Breast epithelium (tissue), 4 donors: ENCODE measurements around the gene PHF12. TPM values are rescaled to one million over a fixed set of nuclear protein-coding genes. Genes with fewer than 3 reads are reported as not detected.

Experiments
- DNase-seq, 2 donors: peaks; one replicate each; pipeline ENCODE4 v3.0.0-alpha.2; 2019; ENCODE audit warnings: low spot score in 2 of 2
- H3K27ac ChIP-seq, 2 donors: fragments of 200-600 bp; sonication (generic) in 1 of 2; one replicate each; pipeline ENCODE4 v1.5.1; 2016 to 2019; ENCODE audit warnings: mild to moderate bottlenecking in 1 of 2
- H3K27me3 ChIP-seq, 2 donors: fragments of 200-600 bp; sonication (generic) in 1 of 2; one replicate each; pipeline versions ENCODE4 v1.5.1 to v1.6.0; 2017 to 2019; ENCODE audit warnings: control low read depth in 1 of 2, mild to moderate bottlenecking in 1 of 2
- H3K36me3 ChIP-seq: fragments of 200-600 bp; one replicate; pipeline ENCODE4 v1.5.1; 2019
- H3K4me1 ChIP-seq, 2 donors: fragments of 200-600 bp; sonication (generic); one replicate each; pipeline ENCODE4 v1.5.1; 2016 to 2019; ENCODE audit warnings: control low read depth in 1 of 2
- H3K4me3 ChIP-seq, 3 donors: fragments of 200-600 bp; sonication (generic); 1 replicate in 2 of 3; 2 replicates in 1 of 3; pipeline ENCODE4 v1.5.1; 2016 to 2019; ENCODE audit warnings: mild to moderate bottlenecking in 3 of 3, moderate library complexity in 2 of 3
- H3K9me3 ChIP-seq, 2 donors: fragments of 200-600 bp; sonication (generic) in 1 of 2; one replicate each; pipeline ENCODE4 v1.5.1; 2016 to 2019; ENCODE audit warnings: control low read depth in 1 of 2
- CTCF ChIP-seq, 3 donors: fragments of 450-650 bp; IDR thresholded peaks; one replicate each; pipeline ENCODE4 v1.5.1; 2016 to 2017; ENCODE audit warnings: antibody characterized with exemption in 3 of 3, mild to moderate bottlenecking in 3 of 3, moderate library complexity in 3 of 3
- POLR2A ChIP-seq: fragments of 450-650 bp; IDR thresholded peaks from one replicate; pipeline ENCODE4 v1.6.1; 2016; ENCODE audit warnings: antibody characterized with exemption, mild to moderate bottlenecking, moderate library complexity
- POLR2AphosphoS5 ChIP-seq, 3 donors: sonication (generic); formaldehyde crosslinking; IDR thresholded peaks; one replicate each; pipeline ENCODE4 v1.6.1; 2017; ENCODE audit warnings: antibody characterized with exemption in 3 of 3
- intact Hi-C: fragments of 100-400 bp; cut with DNase I; formaldehyde crosslinking; loops from one replicate; pipeline ENCODE4 v1.15.1; 2023; ENCODE audit warnings: low total_unique reads
- total RNA-seq, 3 donors: library from RNA; depleted of rRNA; stranded (reverse); fragments of >200 nt; gene quantifications; one replicate each; pipeline ENCODE4 v1.1.0, GENCODE V29; 2016

The PHF12 gene
- total RNA-seq, 3 donors from 2014 or later, result 32.2 to 42.9 (median 40.3) TPM

DNA sequence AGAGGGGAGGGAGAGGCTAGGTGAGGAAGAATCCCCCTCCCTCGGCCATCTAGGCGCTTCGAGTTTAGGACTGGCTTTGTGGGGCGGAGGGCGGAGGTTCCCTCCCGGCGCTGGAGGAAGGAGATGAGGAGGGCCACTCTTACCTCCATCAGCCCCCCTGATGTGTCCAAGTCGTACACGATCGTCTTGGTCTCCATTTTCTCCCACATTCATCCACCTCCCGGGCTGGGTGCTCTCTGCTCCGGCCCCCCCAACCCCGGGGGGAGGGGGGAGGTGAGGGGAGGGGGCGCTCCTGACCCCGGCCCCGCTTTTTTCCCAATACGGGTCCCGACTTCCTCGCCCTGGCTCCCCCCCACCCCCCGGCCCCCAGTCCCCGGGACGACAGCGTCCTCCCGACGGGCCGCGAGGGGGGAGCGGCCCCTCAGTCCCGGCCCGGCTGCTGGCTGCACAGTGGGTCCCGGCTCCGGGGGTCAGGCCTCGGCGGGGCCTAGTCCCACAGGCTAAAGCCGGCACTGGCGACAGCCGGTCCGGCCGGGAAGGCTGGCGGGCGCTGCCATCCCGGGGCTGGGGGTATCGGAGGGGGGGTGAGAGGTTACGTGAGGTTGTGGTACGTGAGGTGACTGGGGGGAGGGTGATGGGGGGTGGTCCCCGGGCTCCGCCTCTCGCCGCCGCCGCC is 428 bp downstream of the PHF12 start:
- no peak for DNase-seq
- Histone ChIP-seq H3K27me3 (no peaks in the 10 kb centered on the region), H3K9me3 (no peaks in the 10 kb centered on the region), H3K27ac (peak overlapping the region; percentile 95 to 98), H3K36me3 (no peaks in the 10 kb centered on the region), H3K4me1 (peaks cover 0 to 6% of the 10 kb centered on the region in 2 donors), H3K4me3 (peak overlapping the region; percentile 96 to 97 (median 97))
- intact Hi-C loops, result loop anchor here (1.0 kb wide), 1 partner anchor 10 kb away; no protein-coding TSS in a partner anchor
- peak; percentile 39 for TF ChIP-seq POLR2A
- no peak for TF ChIP-seq POLR2AphosphoS5 (IDR thresholded peaks at IDR 0.05)
- no peak for TF ChIP-seq CTCF (IDR thresholded peaks at IDR 0.05)

- intact Hi-C loops, result no loop called here
- DNase-seq, result peak; percentile 56 to 66
- Histone ChIP-seq H3K27me3 (no peaks in the 10 kb centered on the region), H3K4me3 (peak overlapping the region; percentile 96 to 97 (median 97)), H3K36me3 (no peaks in the 10 kb centered on the region), H3K9me3 (no peaks in the 10 kb centered on the region), H3K4me1 (peaks cover 0 to 9% of the 10 kb centered on the region in 2 donors), H3K27ac (peak overlapping the region; percentile 95 to 98)
- TF ChIP-seq CTCF (IDR thresholded peaks at IDR 0.05), result peak in 1 of 3 donors; percentile 19
- TF ChIP-seq POLR2AphosphoS5 (IDR thresholded peaks at IDR 0.05), result no peak
- no peak for TF ChIP-seq POLR2A
These were observed 1.1 kb downstream of the PHF12 start for GRCh38 chr17:28950017-28950751.

DNA sequence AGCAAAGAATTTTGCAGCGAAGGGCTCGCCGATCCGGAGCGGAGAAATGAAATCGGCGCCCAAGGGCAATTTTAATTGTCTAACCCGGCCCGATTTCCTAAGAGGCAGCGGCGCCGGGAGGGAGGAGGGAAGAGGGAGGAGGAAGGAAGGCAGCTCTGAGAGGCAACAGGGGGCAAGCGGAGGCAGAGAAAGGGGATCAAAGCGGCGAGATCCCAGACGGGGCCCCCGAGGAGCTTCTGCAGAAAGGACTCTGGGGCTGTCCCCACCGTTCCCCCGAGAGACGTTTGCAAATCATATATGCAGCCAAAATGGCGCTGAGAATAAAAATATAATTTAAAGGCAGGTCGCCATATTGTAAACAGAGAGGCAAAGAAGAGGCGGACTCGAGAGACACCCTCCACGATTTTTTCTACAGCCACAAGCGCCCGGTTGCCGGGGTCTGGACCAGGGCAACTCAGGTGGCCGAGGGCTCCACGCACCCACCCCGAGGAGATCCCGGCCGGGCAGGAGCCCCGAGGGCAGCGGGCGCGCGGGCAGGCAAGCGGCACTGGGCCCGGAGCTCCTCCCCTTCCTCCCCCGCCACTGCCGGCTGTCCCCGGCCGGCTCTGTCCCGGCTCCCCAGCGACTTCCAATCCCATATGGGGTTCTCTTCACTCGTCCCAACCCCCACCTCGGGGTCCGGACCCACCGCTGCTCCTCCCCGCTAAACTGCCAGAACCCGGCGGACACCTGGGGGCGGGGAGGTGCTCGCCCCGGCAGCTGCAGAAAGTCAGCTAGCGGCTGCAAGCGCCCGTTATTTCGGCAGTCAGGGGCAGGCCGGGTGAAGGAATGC is 1.9 kb downstream of the PHF12 start:
- TF ChIP-seq POLR2AphosphoS5 (IDR thresholded peaks at IDR 0.05) (no peak), POLR2A (no peak), CTCF (IDR thresholded peaks at IDR 0.05) (no peak)
- Histone ChIP-seq H3K27ac (peak overlapping the region; percentile 95 to 98), H3K4me3 (peak overlapping the region; percentile 96 to 97 (median 97)), H3K4me1 (peaks cover 0 to 9% of the 10 kb centered on the region in 2 donors), H3K27me3 (no peaks in the 10 kb centered on the region), H3K9me3 (no peaks in the 10 kb centered on the region), H3K36me3 (no peaks in the 10 kb centered on the region)
- peak; percentile 51 to 69 for DNase-seq
- intact Hi-C loops, result loop anchor here (10.0 kb wide), 1 partner anchor 135 kb away; no protein-coding TSS in a partner anchor

- no peak for DNase-seq
- H3K4me3 ChIP-seq, result peak overlapping the region; percentile 96 to 97 (median 97)
- no peaks in the 10 kb centered on the region for H3K27me3 ChIP-seq
- TF ChIP-seq POLR2A (no peak), POLR2AphosphoS5 (IDR thresholded peaks at IDR 0.05) (peak in 1 of 3 donors; percentile 18)
- no peaks in the 10 kb centered on the region for H3K36me3 ChIP-seq
- intact Hi-C loops, result loop anchor here (10.0 kb wide), 1 partner anchor 134 kb away; no protein-coding TSS in a partner anchor
- H3K27ac ChIP-seq, result peak overlapping the region; percentile 95 to 98
- peaks cover 0 to 9% of the 10 kb centered on the region in 2 donors for H3K4me1 ChIP-seq
- no peaks in the 10 kb centered on the region for H3K9me3 ChIP-seq
These were observed 2.5 kb downstream of the PHF12 start for GRCh38 chr17:28948873-28949184.

DNA sequence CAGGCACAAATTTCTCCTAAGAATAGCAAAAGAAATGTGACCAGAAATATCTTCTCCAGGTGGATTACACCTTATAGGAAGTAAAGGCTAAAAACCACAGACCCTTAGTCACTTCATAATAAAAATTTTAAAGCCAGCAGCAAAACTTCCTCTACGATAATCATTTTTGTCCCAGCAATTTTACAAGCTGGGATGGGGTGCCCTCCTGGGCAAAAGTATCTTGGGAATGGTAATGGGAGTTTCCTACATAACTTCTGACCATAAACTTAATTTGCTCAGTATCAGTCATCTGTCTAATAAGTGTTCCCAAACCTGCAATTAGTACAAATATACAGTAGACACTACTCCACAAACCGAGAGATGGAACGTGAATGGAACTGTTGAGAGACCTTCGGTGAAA is 3.0 kb downstream of the PHF12 start:
- intact Hi-C loops, result loop anchor here (10.0 kb wide), 1 partner anchor 134 kb away; no protein-coding TSS in a partner anchor
- peak overlapping the region; percentile 96 to 97 (median 97) for H3K4me3 ChIP-seq
- H3K36me3 ChIP-seq, result no peaks in the 10 kb centered on the region
- H3K27me3 ChIP-seq, result no peaks in the 10 kb centered on the region
- H3K9me3 ChIP-seq, result no peaks in the 10 kb centered on the region
- H3K27ac ChIP-seq, result peak overlapping the region; percentile 95 to 98
- TF ChIP-seq POLR2A, result no peak
- TF ChIP-seq CTCF (IDR thresholded peaks at IDR 0.05), result no peak
- TF ChIP-seq POLR2AphosphoS5 (IDR thresholded peaks at IDR 0.05), result no peak
- peaks cover 0 to 9% of the 10 kb centered on the region in 2 donors for H3K4me1 ChIP-seq
- DNase-seq, result no peak
